GM18858 (cell line): ENCODE results near the gene PPARD.
A peak's percentile ranks its signal among the peaks of the same experiment; 100 is the strongest.

ENCODE experiments used
- ATAC-seq: cut with Tn5 transposase; IDR thresholded peaks from one replicate; pipeline ENCODE4 v1.9.1; 2021; ENCODE audit not compliant: unreplicated experiment

PPARD gene

DNA sequence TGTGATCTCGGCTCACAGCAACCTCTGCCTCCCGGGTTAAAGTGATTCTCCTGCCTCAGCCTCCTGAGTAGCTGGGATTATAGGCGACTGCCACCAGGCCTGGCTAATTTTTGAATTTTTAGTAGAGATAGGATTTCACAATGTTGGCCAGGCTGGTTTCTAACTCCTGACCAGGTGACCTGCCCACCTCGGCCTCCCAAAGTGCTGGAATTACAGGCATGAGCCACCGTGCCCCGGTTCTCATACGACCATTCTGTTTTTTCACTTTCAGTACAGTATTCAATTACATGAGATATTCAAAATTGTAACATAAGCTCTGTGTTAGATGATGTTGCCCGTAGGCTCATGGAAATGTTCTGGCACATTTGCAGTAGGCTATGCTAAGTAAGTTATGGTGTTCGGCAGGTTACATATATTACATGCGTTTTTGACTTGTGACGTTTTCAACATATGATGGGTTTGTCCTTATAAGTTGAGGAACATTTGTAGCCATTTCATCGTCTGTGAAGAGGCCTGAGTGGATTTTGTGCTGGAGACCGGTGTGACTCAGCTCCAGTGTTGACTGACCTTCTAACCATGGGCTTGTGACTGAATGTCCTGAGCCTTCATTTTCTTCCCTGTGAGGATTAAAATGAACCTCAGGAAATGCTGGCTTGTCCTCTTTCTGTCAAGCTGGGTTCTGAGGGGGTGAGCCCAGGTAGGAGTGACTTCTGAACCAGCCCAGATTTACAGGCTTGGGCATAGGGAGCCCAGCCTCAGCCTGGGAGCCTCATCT is 12.2 kb downstream of the PPARD start:
- no peak for ATAC-seq

- no peak for ATAC-seq
Observed at GRCh38 chr6:35356391-35356790, 14.0 kb downstream of the PPARD start.

- no peak for ATAC-seq
Observed at GRCh38 chr6:35357677-35358076, 15.3 kb downstream of the PPARD start.

GRCh38 chr6:35358086-35358485 is 15.7 kb downstream of the PPARD start:
- no peak for ATAC-seq

DNA sequence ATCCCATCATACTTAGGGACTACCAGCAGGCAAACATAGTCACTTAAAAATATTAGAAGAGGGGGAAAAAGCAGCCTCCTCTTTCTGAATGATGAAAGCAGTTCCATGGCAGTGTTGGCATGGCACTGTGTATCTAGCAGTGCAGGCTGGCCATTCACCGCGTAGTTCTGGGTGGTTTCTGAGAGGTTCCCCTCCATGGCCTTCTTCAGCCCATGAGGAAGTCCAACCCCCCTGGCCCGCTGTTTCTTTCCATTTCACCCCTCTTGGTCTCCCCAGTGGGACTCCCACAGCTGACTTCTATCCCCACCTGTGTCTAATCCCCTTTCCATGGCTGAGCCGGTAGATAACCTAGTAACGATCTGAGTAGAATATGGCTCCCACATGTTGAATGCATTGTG is 17.0 kb downstream of the PPARD start:
- no peak for ATAC-seq

GRCh38 chr6:35359744-35360348 is 17.5 kb downstream of the PPARD start:
- ATAC-seq: no peak

DNA sequence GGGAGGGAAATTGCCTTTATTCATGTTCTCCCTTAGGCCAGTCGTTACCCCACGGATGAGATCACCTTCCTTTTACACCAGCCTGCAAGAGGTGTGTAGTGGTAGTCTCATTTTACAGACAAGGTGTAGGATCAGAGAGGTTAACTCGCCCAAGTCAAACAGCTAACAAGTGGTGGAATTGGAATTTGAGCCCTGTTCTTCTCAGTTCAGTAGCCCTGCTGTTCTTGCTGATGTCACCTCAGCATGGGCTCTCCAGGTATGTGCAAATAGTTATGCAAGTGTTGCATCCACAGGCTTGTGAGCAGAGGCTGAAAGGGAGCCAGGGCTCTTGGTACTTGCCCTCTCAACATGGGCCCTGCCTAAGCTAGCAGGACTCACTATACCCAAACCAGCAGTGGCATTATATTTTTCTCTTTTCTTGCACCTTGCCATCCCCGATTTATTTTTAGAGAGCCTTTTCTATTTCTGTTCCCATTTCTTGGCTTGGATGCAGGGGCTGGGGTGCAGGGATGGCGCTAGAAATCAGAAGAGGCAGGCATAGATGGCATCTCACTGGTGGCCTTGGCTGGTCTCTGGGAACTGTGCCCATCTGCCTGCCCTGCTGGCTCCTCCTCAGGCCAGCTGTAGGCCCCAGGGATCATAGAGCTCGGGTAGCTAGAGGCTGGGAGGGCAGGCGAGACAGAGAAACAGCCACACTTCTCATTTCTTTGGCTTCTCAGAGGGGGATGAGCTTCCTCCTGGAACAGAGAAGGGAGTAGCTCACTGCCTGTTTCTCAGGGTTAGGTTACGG is 18.2 kb downstream of the PPARD start:
- ATAC-seq: no peak

DNA sequence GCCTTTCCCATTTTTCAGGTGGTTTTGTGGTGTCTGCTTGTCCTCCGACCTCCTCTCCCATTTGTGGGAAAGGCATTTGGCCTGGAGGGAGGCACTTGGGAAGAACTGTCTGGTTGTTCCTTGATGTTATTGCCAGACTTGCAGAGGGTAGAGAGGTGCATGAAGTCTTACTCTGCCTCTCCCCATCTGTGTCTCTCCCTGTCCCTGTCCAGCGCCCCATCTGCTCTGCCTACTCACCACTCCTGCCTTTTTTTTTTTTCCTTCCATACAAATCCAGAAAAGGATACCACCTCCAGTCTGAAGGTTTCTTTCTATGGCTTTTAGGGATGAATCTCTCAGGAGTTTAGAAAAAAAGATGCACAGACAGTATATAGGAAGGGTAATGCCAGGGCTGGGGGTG is 19.8 kb downstream of the PPARD start:
- ATAC-seq: no peak

DNA sequence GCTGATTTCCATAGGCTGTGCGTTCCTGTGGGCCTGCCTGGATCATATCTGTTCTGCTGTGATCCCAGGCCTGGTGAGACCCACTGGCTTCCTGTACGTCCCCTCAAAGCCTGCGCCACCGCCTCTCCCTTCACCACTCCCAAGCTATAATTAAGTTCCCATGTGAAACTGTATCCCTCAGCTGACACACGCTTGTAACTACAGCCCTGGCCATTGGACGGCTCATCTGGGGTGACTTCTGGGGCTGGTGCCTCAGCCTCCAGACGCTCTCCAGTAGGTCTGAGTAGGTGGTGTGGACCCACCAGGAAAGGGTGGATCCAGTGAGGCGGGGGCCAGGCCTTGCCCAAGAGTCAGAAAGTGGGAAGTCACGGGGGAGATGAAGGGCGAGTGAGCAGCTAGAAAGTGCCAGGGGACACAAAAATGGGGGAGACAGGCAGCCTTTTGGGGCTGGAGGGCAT is 21.0 kb downstream of the PPARD start:
- ATAC-seq: no peak

GRCh38 chr6:35365594-35366203 is 23.3 kb downstream of the PPARD start:
- ATAC-seq: no peak

- ATAC-seq: no peak
Observed at GRCh38 chr6:35366204-35366596, 23.8 kb downstream of the PPARD start.

- no peak for ATAC-seq
Observed at GRCh38 chr6:35367646-35368037, 25.3 kb downstream of the PPARD start.

GRCh38 chr6:35368038-35368887 is 25.9 kb downstream of the PPARD start:
- ATAC-seq: no peak

- peak; percentile 57 for ATAC-seq
Observed at GRCh38 chr6:35370124-35370741, 27.9 kb downstream of the PPARD start.

GRCh38 chr6:35370785-35371493 is 28.6 kb downstream of the PPARD start:
- ATAC-seq: no peak

GRCh38 chr6:35371494-35372262 is 29.3 kb downstream of the PPARD start:
- ATAC-seq: no peak

DNA sequence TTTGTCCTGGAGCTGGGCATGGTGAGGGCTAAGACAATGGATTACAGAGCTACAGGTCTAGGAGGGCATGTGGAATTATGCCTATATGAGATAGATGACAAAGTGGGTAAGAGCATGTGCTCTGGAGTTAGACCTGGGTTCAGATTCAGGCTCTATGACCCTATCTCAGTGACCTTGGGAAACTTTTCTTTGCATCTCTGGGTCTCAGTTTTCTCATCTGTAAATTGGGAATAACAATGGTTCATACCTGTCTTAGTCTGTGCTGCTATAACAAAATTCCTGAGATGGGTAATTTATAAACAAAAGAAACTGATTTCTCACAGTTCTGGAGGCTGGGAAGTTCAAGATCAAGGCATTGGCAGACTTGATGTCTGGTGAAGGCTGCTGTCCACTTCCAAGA is 30.3 kb downstream of the PPARD start:
- no peak for ATAC-seq

DNA sequence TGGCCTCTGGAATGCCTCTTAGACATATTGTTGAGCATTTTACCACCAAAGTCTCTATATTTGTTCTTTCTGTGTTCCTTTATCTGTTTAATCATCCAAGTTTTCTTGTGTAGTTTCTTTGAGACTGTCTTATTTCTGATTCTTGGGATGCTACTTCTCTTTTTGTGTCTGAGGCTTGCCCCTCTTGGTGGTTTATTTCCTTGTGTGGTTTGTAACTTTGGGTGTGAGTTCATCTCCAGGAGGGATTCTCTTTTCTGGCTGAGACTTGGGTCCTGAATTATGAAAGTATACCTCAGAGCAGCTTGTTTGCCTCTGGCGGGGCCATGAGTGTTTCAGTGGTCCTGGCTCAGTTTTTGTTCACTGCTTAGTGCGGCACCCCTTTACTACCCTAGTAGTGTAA is 33.9 kb downstream of the PPARD start:
- no peak for ATAC-seq

DNA sequence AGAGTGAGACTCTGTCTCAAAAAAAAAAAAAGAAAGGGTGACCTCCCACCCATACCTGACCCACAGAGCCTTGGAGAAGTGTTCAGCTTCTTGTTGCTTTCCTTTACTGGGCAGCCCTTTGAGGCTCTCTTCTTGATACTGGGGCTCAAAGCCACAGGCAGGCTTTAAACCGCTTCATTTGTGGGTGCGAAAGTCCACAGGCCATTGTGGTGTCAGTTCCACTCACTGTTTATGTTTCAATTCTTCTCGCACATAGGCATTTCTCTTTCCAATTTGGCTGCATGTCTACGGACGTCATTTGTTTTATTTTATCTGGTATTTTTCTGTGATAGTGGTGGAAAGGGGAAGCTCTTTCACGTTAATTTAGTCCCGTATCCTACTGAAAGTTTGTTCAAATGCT is 34.6 kb downstream of the PPARD start:
- no peak for ATAC-seq
